GM18951 (cell line): ENCODE measurements around the gene SPNS1.
"Not testable (repeated sequence)": the region's sequence is repeated elsewhere in the genome, so short reads cannot be mapped to it uniquely, and the experiment has no call there.

Experiments used
- POLR2A ChIP-seq: IDR thresholded peaks from 4 replicates; pipeline ENCODE4 v1.6.1; 2011; ENCODE audit warnings: mild to moderate bottlenecking; ENCODE audit not compliant: insufficient read length, insufficient read depth; ENCODE audit errors: extremely low read depth
- in situ Hi-C: fragments of 300-500 bp; cut with MboI; formaldehyde crosslinking; loops from one replicate; pipeline ENCODE4 v1.12.0; 2022; ENCODE audit warnings: low sequenced_read_pairs, mixed read lengths, inconsistent platforms; ENCODE audit not compliant: unreplicated experiment

SPNS1 gene

GRCh38 chr16:28937222-28937876 is 37.2 kb upstream of the SPNS1 start:
- in situ Hi-C loops, result no loop called here
- TF ChIP-seq POLR2A, result no peak

DNA sequence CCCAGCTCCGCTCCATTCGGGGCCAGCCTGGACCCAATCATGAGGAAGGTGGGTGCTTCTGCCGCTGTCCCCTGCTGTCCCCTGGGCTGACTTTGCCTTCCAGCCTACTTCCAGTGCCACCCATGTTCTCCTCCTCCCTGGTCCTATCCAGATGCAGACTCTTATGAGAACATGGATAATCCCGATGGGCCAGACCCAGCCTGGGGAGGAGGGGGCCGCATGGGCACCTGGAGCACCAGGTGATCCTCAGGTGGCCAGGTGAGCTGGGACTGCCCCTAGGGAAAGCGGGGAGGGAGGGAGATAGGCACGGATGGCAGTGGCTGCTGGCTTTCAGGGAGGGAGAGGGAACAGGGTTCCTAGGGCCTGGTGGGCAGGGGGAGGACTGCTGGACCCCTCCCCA is 35.9 kb upstream of the SPNS1 start:
- in situ Hi-C loops, result no loop called here
- TF ChIP-seq POLR2A, result no peak

GRCh38 chr16:28939825-28940224 is 34.8 kb upstream of the SPNS1 start:
- in situ Hi-C loops, result not testable (repeated sequence)

DNA sequence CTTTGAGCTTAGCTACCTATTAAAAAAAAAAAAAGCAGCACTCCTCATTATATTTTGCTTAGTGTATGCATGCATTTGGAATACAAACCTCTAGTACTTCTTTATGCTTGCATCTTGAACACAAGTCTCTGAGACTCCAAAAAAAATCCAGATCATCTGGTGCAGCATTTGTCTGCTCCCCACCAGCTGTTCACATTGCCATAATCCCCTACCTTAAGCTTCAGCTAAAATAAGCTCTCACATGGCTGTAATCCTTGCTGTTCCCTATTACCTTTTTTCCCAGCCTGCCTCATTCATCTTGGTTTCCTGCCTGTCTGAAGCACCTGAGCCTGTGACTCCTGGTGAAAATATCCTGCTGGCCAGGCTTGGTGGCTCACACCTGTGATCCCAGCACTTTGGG is 31.3 kb upstream of the SPNS1 start:
- no peak for TF ChIP-seq POLR2A
- in situ Hi-C loops, result no loop called here

DNA sequence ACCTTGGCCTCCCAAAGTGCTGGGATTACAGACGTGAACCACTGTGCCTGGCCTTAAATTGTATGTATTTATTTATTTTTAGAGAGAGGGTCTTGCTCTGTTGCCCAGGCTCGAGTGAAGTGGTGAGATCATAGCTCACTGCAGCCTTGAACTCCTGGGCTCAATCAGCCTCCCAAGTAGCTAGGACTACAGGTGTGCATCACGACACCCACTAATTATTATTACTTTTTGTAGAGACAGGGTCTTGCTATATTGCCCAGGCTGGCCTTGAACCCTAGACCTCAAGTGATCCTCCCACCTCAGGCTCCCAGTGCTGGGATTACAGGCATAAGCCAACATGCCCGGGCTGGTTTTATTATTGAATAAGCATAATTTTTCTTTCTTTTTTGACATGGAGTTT is 27.9 kb upstream of the SPNS1 start:
- TF ChIP-seq POLR2A, result no peak
- in situ Hi-C loops, result no loop called here

GRCh38 chr16:28950648-28951409 is 23.7 kb upstream of the SPNS1 start, which contains the start of gene NFATC2IP:
Gene NFATC2IP, plus strand, starts transcription at chr16:28950937. Its CDS starts 75 bp downstream, at chr16:28951012.
- peak; percentile 88 for TF ChIP-seq POLR2A
- in situ Hi-C loops, result no loop called here

GRCh38 chr16:28951410-28951943 is 23.1 kb upstream of the SPNS1 start:
- TF ChIP-seq POLR2A, result no peak
- in situ Hi-C loops, result no loop called here

DNA sequence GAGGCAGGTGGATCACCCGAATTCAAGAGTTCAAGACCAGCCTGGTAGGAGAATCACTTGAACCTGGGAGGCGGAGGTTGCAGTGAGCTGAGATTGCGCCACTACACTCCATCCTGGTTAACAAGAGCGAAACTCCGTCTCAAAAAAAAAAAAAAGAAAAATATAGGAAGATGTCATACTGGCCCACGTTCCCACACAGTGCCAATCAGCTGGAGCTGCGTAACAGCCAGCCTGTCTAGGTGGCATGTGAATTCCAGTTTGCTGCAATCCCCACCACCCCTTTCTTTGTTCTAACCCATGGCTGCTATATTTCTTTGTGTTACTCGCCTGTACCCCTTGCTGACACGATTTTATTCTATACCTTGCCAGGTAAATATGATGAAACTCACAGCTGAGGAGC is 16.4 kb upstream of the SPNS1 start:
- TF ChIP-seq POLR2A, result no peak
- in situ Hi-C loops, result no loop called here

GRCh38 chr16:28958836-28959235 is 15.7 kb upstream of the SPNS1 start:
- TF ChIP-seq POLR2A, result no peak
- in situ Hi-C loops, result no loop called here

DNA sequence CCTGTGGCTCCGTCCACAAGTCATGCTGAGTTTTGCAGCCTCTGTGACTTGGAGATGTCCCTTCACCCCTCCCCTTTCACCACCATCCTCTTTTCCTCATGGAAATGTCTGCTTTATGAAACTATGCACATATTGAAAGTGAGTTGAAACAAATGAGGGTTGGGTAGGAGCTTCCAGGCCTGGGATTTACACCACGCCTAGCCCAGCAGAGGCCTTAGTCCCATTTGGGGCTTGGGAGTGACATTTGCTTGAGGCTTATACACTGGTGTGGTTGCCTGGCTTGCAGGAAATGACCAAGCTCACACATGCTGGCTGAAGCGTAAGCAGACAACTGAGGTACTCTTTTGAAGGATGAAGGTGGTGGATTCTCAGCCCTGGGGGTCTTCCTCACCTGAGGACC is 10.5 kb upstream of the SPNS1 start:
- in situ Hi-C loops, result no loop called here
- TF ChIP-seq POLR2A, result no peak

DNA sequence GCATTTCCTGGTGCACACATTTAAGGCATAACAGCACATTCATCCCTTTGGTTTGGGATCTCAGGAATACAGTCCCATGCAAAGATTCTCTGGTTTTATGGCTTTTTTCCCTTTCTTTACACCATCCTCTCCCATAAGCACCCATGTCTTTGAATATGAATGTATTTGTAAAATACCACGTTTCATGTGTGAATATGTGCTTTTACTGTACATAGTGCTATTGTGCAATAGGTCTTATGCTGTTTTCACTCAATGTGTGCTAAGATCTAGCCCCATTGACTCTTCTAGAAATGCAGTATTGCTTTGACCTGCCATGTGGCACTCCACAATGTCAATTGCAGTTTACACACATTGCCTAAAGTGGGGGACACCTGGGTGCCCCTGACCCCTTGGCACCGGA is 10.1 kb upstream of the SPNS1 start:
- in situ Hi-C loops, result no loop called here
- no peak for TF ChIP-seq POLR2A

- no peak for TF ChIP-seq POLR2A
- in situ Hi-C loops, result no loop called here
These were observed 7.4 kb upstream of the SPNS1 start for GRCh38 chr16:28967156-28967555.

- in situ Hi-C loops, result not testable (repeated sequence)
These were observed 4.9 kb upstream of the SPNS1 start for GRCh38 chr16:28969696-28970095.

DNA sequence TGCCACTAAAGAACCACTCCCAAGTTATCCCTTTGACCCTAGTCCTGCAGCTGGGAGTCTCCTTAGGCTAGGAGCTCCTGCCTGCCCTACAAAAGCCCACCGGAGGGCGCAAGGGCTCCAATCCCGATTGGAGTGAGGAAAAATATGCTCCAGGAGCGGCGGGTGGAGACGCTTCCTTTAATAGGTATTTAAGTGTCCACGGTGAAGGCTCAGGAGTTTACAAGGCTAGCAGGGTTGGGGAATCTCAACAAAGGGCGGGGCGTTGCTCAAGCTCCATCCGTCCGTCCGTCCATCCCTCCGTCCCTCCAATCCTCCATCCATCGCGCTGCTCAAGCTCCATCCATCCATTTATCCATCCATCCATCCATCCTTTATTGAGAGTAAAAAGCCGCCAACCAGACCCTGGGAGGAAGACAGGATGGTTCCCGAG is 556 bp upstream of the SPNS1 start:
- in situ Hi-C loops, result no loop called here
- TF ChIP-seq POLR2A, result no peak
